Ascending aorta (tissue), 2 donors: ENCODE measurements around the gene TXK. TPM values are rescaled to one million over a fixed set of nuclear protein-coding genes. Genes with fewer than 3 reads are reported as not detected.
A peak's percentile ranks its signal among the peaks of the same experiment; 100 is the strongest.

Experiments
- DNase-seq, 2 donors: peaks; one replicate each; pipeline ENCODE4 v3.0.0-alpha.2; 2019; ENCODE audit warnings: low spot score in 2 of 2
- H3K27ac ChIP-seq, 2 donors: fragments of 200-600 bp; sonication (generic); one replicate each; pipeline ENCODE4 v1.5.1; 2016 to 2017; ENCODE audit warnings: mild to moderate bottlenecking in 1 of 2
- H3K27me3 ChIP-seq: fragments of 200-600 bp; sonication (generic); one replicate; pipeline ENCODE4 v1.5.1; 2017
- H3K36me3 ChIP-seq, 2 donors: fragments of 200-600 bp; sonication (generic); one replicate each; pipeline ENCODE4 v1.5.1; 2016
- H3K4me1 ChIP-seq, 2 donors: fragments of 200-600 bp; sonication (generic); one replicate each; pipeline ENCODE4 v1.5.1; 2016 to 2017; ENCODE audit warnings: mild to moderate bottlenecking in 1 of 2
- H3K4me3 ChIP-seq, 2 donors: fragments of 200-600 bp; sonication (generic); one replicate each; pipeline ENCODE4 v1.5.1; 2016 to 2017; ENCODE audit warnings: mild to moderate bottlenecking in 1 of 2
- H3K9me3 ChIP-seq, 2 donors: fragments of 200-600 bp; sonication (generic); one replicate each; pipeline ENCODE4 v1.5.1; 2016
- intact Hi-C: fragments of 100-400 bp; cut with DNase I; formaldehyde crosslinking; loops from one replicate; pipeline ENCODE4 v1.15.1; 2023
- total RNA-seq: library from RNA; depleted of rRNA; stranded (reverse); fragments of >200 nt; gene quantifications from one replicate; pipeline ENCODE4 v1.1.0, GENCODE V29; 2016
- TF ChIP-seq, protein P1 (sequence below), 3 experiments: fragments of 200-600 bp in 2 of 3; fragments of 450-650 bp in 1 of 3; sonication (generic) in 2 of 3; IDR thresholded peaks; one replicate each; pipeline ENCODE4 v1.5.1; 2016 to 2019; ENCODE audit warnings: antibody characterized with exemption in 3 of 3, mild to moderate bottlenecking in 1 of 3, moderate library complexity in 1 of 3

The TXK gene
- total RNA-seq, 1 donor from 2014 or later: not detected

GRCh38 chr4:48129307-48130014 lies 4.6 kb downstream of the TXK start:
- no peak for DNase-seq
- no peaks in the 10 kb centered on the region for H3K27me3 ChIP-seq
- peaks cover 0 to 12% of the 10 kb centered on the region in 2 donors for H3K4me1 ChIP-seq
- H3K4me3 ChIP-seq: no peak overlapping the region
- no peaks in the 10 kb centered on the region for H3K36me3 ChIP-seq
- no peaks in the 10 kb centered on the region for H3K9me3 ChIP-seq
- intact Hi-C loops: loop anchor here (5.0 kb wide), 1 partner anchor 213 kb away; the partner anchor contains the start of gene SLAIN2
- TF ChIP-seq, protein P1, sequence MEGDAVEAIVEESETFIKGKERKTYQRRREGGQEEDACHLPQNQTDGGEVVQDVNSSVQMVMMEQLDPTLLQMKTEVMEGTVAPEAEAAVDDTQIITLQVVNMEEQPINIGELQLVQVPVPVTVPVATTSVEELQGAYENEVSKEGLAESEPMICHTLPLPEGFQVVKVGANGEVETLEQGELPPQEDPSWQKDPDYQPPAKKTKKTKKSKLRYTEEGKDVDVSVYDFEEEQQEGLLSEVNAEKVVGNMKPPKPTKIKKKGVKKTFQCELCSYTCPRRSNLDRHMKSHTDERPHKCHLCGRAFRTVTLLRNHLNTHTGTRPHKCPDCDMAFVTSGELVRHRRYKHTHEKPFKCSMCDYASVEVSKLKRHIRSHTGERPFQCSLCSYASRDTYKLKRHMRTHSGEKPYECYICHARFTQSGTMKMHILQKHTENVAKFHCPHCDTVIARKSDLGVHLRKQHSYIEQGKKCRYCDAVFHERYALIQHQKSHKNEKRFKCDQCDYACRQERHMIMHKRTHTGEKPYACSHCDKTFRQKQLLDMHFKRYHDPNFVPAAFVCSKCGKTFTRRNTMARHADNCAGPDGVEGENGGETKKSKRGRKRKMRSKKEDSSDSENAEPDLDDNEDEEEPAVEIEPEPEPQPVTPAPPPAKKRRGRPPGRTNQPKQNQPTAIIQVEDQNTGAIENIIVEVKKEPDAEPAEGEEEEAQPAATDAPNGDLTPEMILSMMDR (IDR thresholded peaks at IDR 0.05): no peak
- no peak overlapping the region for H3K27ac ChIP-seq

DNA sequence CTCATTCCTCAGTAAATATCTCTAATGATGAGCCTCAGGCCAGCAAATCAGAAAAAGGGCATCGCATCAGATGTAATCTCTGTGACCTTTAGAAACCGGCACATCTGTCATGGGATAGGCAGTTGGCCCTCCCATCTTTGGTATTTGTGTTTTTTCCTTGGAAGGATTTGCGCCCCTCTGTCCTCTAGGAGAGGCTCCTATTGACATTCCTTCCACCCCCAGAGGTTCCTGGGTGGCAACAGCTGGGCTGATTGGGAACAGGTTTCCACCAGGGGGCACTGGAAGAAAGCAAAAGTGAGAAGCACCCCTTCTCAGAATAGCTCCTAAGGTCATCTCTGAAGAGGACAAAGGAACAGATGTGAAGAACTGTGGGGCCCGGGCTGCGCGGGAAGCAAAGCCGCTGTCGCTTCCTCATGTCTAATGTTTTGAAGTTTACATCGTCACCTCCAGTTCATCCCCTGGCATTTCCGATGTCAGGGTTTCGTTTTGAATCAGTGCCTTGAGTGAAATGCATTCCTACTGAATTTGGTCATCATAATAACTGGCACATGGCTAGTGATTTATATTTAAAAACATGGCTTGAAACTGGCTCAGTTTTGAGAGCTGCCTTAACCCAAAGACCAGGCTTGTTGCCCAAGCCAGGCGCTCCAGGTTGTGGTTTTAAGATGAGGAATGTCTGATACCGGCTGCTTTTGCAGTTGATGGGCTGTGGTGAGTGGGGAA lies 6.2 kb downstream of the TXK start:
- peak overlapping the region; percentile 3 to 31 for H3K4me3 ChIP-seq
- peak in 1 of 2 donors; percentile 69 for DNase-seq
- intact Hi-C loops: loop anchor here (1.0 to 5.0 kb wide), 3 partner anchors 13 to 214 kb away; partner anchors contain the start of gene SLAIN2

DNA sequence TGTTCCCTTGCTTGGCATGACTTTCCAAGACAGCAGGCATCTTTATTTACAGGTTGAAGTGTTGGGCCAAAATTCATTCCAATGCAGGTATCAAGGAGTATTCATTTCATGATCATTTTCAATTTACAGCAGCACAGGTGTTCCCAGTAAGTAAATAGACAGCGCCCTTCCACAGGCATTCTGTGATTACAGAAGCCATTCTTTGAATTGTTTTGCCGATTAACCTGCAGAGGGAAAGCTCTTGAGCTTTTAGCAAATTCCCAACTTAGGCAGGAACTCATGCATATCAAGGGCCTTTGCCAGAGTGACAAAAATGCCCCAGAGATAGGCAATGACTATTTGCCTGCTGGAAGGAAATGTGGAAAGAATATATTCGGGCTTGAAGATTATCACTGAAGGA lies 6.8 kb downstream of the TXK start:
- DNase-seq: no peak
- no peaks in the 10 kb centered on the region for H3K36me3 ChIP-seq
- TF ChIP-seq, protein P1 (IDR thresholded peaks at IDR 0.05): no peak
- peaks cover 0 to 12% of the 10 kb centered on the region in 2 donors for H3K4me1 ChIP-seq
- H3K9me3 ChIP-seq: no peaks in the 10 kb centered on the region
- peak overlapping the region; percentile 67 to 82 for H3K27ac ChIP-seq
- intact Hi-C loops: loop anchor here (1.0 to 5.0 kb wide), 3 partner anchors 14 to 215 kb away; partner anchors contain the start of gene SLAIN2
- no peak overlapping the region for H3K4me3 ChIP-seq
- H3K27me3 ChIP-seq: no peaks in the 10 kb centered on the region

More for the DNA sequence above, 6.2 kb downstream of the TXK start:
- Histone ChIP-seq H3K9me3 (no peaks in the 10 kb centered on the region), H3K4me1 (peaks cover 0 to 12% of the 10 kb centered on the region in 2 donors), H3K27me3 (no peaks in the 10 kb centered on the region), H3K36me3 (no peaks in the 10 kb centered on the region), H3K27ac (peak overlapping the region; percentile 67 to 82)
- TF ChIP-seq, protein P1 (IDR thresholded peaks at IDR 0.05): peak; percentile 8 to 53 (median 42)

- Histone ChIP-seq H3K4me3 (no peak overlapping the region), H3K4me1 (peaks cover 0 to 12% of the 10 kb centered on the region in 2 donors), H3K9me3 (no peaks in the 10 kb centered on the region), H3K36me3 (no peaks in the 10 kb centered on the region), H3K27me3 (no peaks in the 10 kb centered on the region), H3K27ac (peak overlapping the region in 1 of 2 donors; percentile 82)
- TF ChIP-seq, protein P1 (IDR thresholded peaks at IDR 0.05): no peak
- intact Hi-C loops: loop anchor here (1.0 to 5.0 kb wide), 3 partner anchors 14 to 216 kb away; partner anchors contain the start of gene SLAIN2
- DNase-seq: no peak
Observed at GRCh38 chr4:48126621-48127020, 7.4 kb downstream of the TXK start.

- Histone ChIP-seq H3K4me1 (peaks cover 0 to 12% of the 10 kb centered on the region in 2 donors), H3K4me3 (no peak overlapping the region), H3K27ac (no peak overlapping the region), H3K27me3 (no peaks in the 10 kb centered on the region), H3K36me3 (no peaks in the 10 kb centered on the region), H3K9me3 (no peaks in the 10 kb centered on the region)
- TF ChIP-seq, protein P1 (IDR thresholded peaks at IDR 0.05): no peak
- DNase-seq: no peak
- intact Hi-C loops: loop anchor here (5.0 kb wide), 1 partner anchor 217 kb away; the partner anchor contains the start of gene SLAIN2
Observed at GRCh38 chr4:48124870-48125269, 9.2 kb downstream of the TXK start.
